Liver (tissue), 9 donors: Measurements from ENCODE around the gene MATN4. TPM values are rescaled to one million over a fixed set of nuclear protein-coding genes. Genes with fewer than 3 reads are reported as not detected.

Source experiments
- DNase-seq: peaks from one replicate; pipeline ENCODE4 v3.0.0-alpha.2; 2017; ENCODE audit warnings: low spot score
- H3K27ac ChIP-seq, 2 donors: one replicate each; pipeline ENCODE4 v1.7.0; 2013; ENCODE audit warnings: inconsistent platforms in 2 of 2, low read length in 2 of 2, control low read depth in 1 of 2, low read depth in 1 of 2, mild to moderate bottlenecking in 1 of 2
- H3K27me3 ChIP-seq, 4 donors: one replicate each; pipeline versions ENCODE4 v1.6.1 to v1.7.0; 2013; ENCODE audit warnings: low read length in 3 of 4, inconsistent platforms in 1 of 4, mild to moderate bottlenecking in 1 of 4, moderate library complexity in 1 of 4; ENCODE audit not compliant: control insufficient read depth in 4 of 4, insufficient read depth in 4 of 4
- H3K36me3 ChIP-seq, 4 donors: one replicate each; pipeline versions ENCODE4 v1.6.1 to v1.7.0; 2013; ENCODE audit warnings: low read length in 3 of 4, mild to moderate bottlenecking in 3 of 4, low read depth in 1 of 4, moderate library complexity in 1 of 4; ENCODE audit not compliant: control insufficient read depth in 4 of 4, insufficient read depth in 3 of 4
- H3K4me1 ChIP-seq, 4 donors: one replicate each; pipeline versions ENCODE4 v1.6.1 to v1.7.0; 2013; ENCODE audit warnings: low read length in 3 of 4, mild to moderate bottlenecking in 3 of 4, moderate library complexity in 1 of 4; ENCODE audit not compliant: control insufficient read depth in 4 of 4, insufficient read depth in 4 of 4
- H3K4me3 ChIP-seq, 3 donors: one replicate each; pipeline versions ENCODE4 v1.6.1 to v1.7.0; 2013; ENCODE audit warnings: low read length in 3 of 3, control low read depth in 1 of 3, low read depth in 1 of 3, mild to moderate bottlenecking in 1 of 3
- H3K9ac ChIP-seq, 2 donors: one replicate each; pipeline ENCODE4 v1.7.0; 2013; ENCODE audit warnings: low read length in 2 of 2, mild to moderate bottlenecking in 2 of 2, moderate library complexity in 2 of 2, control low read depth in 1 of 2, low read depth in 1 of 2
- H3K9me3 ChIP-seq, 4 donors: one replicate each; pipeline versions ENCODE4 v1.6.1 to v1.7.0; 2013; ENCODE audit warnings: low read length in 3 of 4; ENCODE audit not compliant: control insufficient read depth in 4 of 4
- ATF3 ChIP-seq: IDR thresholded peaks from 2 replicates; pipeline ENCODE4 v1.6.1; 2016; ENCODE audit warnings: antibody characterized with exemption
- CTCF ChIP-seq: fragments of 150-350 bp; IDR thresholded peaks from 2 replicates; pipeline ENCODE4 v1.5.1; 2017; ENCODE audit warnings: improper control_type of control experiment, low read depth, low read length; ENCODE audit not compliant: missing input control
- EGR1 ChIP-seq, 2 donors: IDR thresholded peaks; 2 replicates each; pipeline ENCODE4 v1.6.1; 2016 to 2018; ENCODE audit warnings: antibody characterized with exemption in 2 of 2, low read depth in 2 of 2
- FOXA1 ChIP-seq: IDR thresholded peaks from 2 replicates; pipeline ENCODE4 v1.6.1; 2016; ENCODE audit warnings: antibody characterized with exemption
- FOXA2 ChIP-seq: IDR thresholded peaks from 2 replicates; pipeline ENCODE4 v1.6.1; 2016; ENCODE audit warnings: antibody characterized with exemption
- GABPA ChIP-seq, 2 donors: IDR thresholded peaks in 1 of 2; conservative IDR thresholded peaks in 1 of 2; 2 replicates each; pipeline ENCODE4 v1.6.1; 2016; ENCODE audit warnings: antibody characterized with exemption in 2 of 2, mild to moderate bottlenecking in 1 of 2, moderate library complexity in 1 of 2
- HNF4A ChIP-seq, 2 donors: conservative IDR thresholded peaks; 2 replicates each; pipeline ENCODE4 v1.6.1; 2016; ENCODE audit warnings: antibody characterized with exemption in 2 of 2, mild to moderate bottlenecking in 2 of 2
- HNF4G ChIP-seq: IDR thresholded peaks from 2 replicates; pipeline ENCODE4 v1.6.1; 2016; ENCODE audit warnings: antibody characterized with exemption
- JUND ChIP-seq, 2 donors: IDR thresholded peaks; 2 replicates each; pipeline ENCODE4 v1.6.1; 2016; ENCODE audit warnings: antibody characterized with exemption in 2 of 2
- MAX ChIP-seq: IDR thresholded peaks from 2 replicates; pipeline ENCODE4 v1.6.1; 2016; ENCODE audit warnings: antibody characterized with exemption
- NR2F2 ChIP-seq: IDR thresholded peaks from 2 replicates; pipeline ENCODE4 v1.6.1; 2016; ENCODE audit warnings: antibody characterized with exemption
- RAD21 ChIP-seq, 2 donors: IDR thresholded peaks; 2 replicates each; pipeline ENCODE4 v1.6.1; 2016; ENCODE audit warnings: antibody characterized with exemption in 2 of 2, mild to moderate bottlenecking in 2 of 2
- REST ChIP-seq: IDR thresholded peaks from 2 replicates; pipeline ENCODE4 v1.6.1; 2016; ENCODE audit warnings: antibody characterized with exemption, mild to moderate bottlenecking
- RXRA ChIP-seq, 2 donors: IDR thresholded peaks; 2 replicates each; pipeline ENCODE4 v1.6.1; 2017 to 2018; ENCODE audit warnings: antibody characterized with exemption in 2 of 2, mild to moderate bottlenecking in 1 of 2
- SP1 ChIP-seq: IDR thresholded peaks from 2 replicates; pipeline ENCODE4 v1.6.1; 2018; ENCODE audit warnings: antibody characterized with exemption, mild to moderate bottlenecking
- TAF1 ChIP-seq: conservative IDR thresholded peaks from 2 replicates; pipeline ENCODE4 v1.6.1; 2016; ENCODE audit warnings: antibody characterized with exemption, mild to moderate bottlenecking
- YY1 ChIP-seq: IDR thresholded peaks from 2 replicates; pipeline ENCODE4 v1.6.1; 2016; ENCODE audit warnings: antibody characterized with exemption, mild to moderate bottlenecking
- ZBTB33 ChIP-seq: IDR thresholded peaks from 2 replicates; pipeline ENCODE4 v1.6.1; 2016; ENCODE audit warnings: antibody characterized with exemption
- WGBS: extraction: QIAGEN DNeasy Blood & Tissue Kit; methylation state at CpG from one replicate; pipeline ENCODE4 v1.1.7; 2013; 5-methylcytosine and 5-hydroxymethylcytosine counted together
- polyA plus RNA-seq, 2 donors: library from polyadenylated mRNA; stranded (reverse) in 1 of 2; unstranded in 1 of 2; fragments of 200-250 nt in 1 of 2; fragments of >200 nt in 1 of 2; fragmentation: Nextera tagmentation in 1 of 2; extraction: Ambion mirVana in 1 of 2; gene quantifications; one replicate each; pipeline versions ENCODE4 v1.2.1 to v1.2.3, GENCODE V29; 2013 to 2015
- total RNA-seq, 2 donors: library from RNA; depleted of rRNA; stranded (reverse); fragments of >200 nt; gene quantifications; one replicate each; pipeline ENCODE4 v1.2.3, GENCODE V29; 2014
- donor health status: healthy.
- donor health status: healthy.
- donor health status: healthy.
- donor health status: healthy.
- donor health status: healthy.

Gene MATN4
- total and polyA plus RNA-seq, 4 donors: 0.05 TPM; not detected in 3

DNA sequence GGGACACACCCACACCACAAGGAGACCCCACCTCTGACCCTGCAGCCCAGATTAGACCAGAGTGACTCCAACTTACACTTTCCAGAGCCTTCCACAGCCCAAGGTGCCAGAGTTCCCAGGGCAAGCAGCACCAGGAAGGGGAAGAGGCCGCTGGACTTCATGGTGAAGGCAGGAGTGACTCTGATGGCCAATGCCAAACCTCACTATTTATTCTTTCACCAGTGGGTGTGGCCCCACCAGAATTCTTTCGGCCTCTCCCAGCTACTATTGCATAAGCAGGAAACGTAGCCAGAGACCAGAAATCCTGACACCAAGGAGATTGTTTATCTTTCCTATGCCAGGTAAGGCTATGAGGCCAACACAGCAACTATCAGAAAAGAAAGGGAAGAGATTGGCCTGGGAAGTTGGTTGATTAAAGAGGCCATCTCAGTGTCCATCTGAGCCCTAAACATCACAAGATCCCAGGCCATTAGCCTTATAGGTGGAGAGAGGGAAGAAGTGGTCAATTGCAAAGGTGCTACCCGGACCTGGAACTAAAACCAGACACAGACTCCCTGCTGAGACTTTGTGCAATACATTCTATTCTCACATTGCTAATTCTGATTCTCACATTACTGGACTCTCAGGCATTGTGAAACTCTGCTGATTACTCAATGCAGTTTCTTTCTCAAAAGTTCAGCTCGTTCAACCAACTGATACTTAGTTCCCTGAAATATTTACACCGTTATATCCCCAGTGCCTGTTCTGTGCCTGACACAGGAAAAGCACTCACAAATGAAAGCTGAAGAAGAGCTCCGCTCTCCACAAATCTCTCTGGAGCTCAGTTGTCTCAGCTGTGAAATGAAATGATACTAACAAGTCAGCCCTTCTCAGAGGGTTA is 53.5 kb downstream of the MATN4 start, which contains the start of gene SLPI:
Gene SLPI, minus strand, starts transcription at position 182 of the 880 bp plus-strand sequence. Its CDS starts 21 bp downstream, at position 161.
- Histone ChIP-seq H3K36me3 (no peaks in the 10 kb centered on the region), H3K4me1 (peaks cover 5 to 49% (median 32%) of the 10 kb centered on the region in 4 donors), H3K9ac (peak within 1 kb of the TSS; percentile 37 to 72), H3K27ac (peak within 1 kb of the TSS; percentile 80 to 94), H3K9me3 (no peaks in the 10 kb centered on the region), H3K27me3 (no peaks in the 10 kb centered on the region), H3K4me3 (peak within 1 kb of the TSS; percentile 1 to 20 (median 7))
- TF ChIP-seq SP1 (peak; percentile 92), EGR1 (IDR thresholded peaks at IDR 0.05; ENCODE audit: low read depth in 2 of 2) (peak; percentile 59 to 73), ATF3 (peak; percentile 85), JUND (IDR thresholded peaks at IDR 0.05) (peak; percentile 24 to 65), TAF1 (peak; percentile 88), RAD21 (IDR thresholded peaks at IDR 0.05) (peak in 1 of 2 donors; percentile 3), RXRA (IDR thresholded peaks at IDR 0.05) (peak; percentile 61 to 77), GABPA (IDR thresholded peaks at IDR 0.05 in 1 of 2, conservative IDR thresholded peaks at IDR 0.05 in 1 of 2) (no peak), HNF4A (conservative IDR thresholded peaks at IDR 0.05) (peak; percentile 68 to 70), CTCF (no peak), FOXA1 (peak; percentile 50), REST (peak; percentile 60), ZBTB33 (peak; percentile 83), NR2F2 (peak; percentile 18), HNF4G (peak; percentile 7), FOXA2 (peak; percentile 15), MAX (peak; percentile 71), YY1 (peak; percentile 56)
- 14% methylated on average over 7 of the region's 7 CpGs for WGBS
- no peak for DNase-seq
